Measurements from ENCODE around the gene GDI1. TPM values are rescaled to one million over a fixed set of nuclear protein-coding genes. Genes with fewer than 3 reads are reported as not detected.

GDI1 gene
- total and polyA plus RNA-seq, 2 donors (not counting 1 experiment from before 2014, with no cell fraction given), result 199 to 311 TPM

- Histone ChIP-seq H3K36me3 (replicated peaks in 1 of 2; ENCODE audit: control extremely low read depth in 1 of 2, control insufficient read depth in 1 of 2, extremely low read depth in 1 of 2, insufficient read depth in 2 of 2, low read length in 1 of 2) (peaks cover 0 to 13% of the 10 kb centered on the region in 2 experiments), H2AFZ (ENCODE audit: insufficient read depth, low read depth, low read length, poor library complexity, severe bottlenecking) (no peak overlapping the region), H3K79me2 (ENCODE audit: control insufficient read depth, insufficient read depth, low read length) (peaks cover 27% of the 10 kb centered on the region), H3K4me3 (ENCODE audit: control extremely low read depth in 1 of 5, extremely low read depth in 1 of 5, insufficient read depth in 1 of 5, low read depth in 2 of 5, low read length in 4 of 5) (peak overlapping the region in 4 of 5 experiments; percentile 59 to 65 (median 62)), H3K9me3 (ENCODE audit: control extremely low read depth in 1 of 3, control insufficient read depth in 2 of 3, insufficient read depth in 1 of 3, low read length in 2 of 3) (no peaks in the 10 kb centered on the region), H3K4me2 (replicated peaks; ENCODE audit: low read depth, low read length, poor library complexity, severe bottlenecking) (peak overlapping the region; percentile 73), H3K27me3 (replicated peaks in 1 of 4; ENCODE audit: control extremely low read depth in 1 of 4, control insufficient read depth in 3 of 4, insufficient read depth in 4 of 4, low read length in 3 of 4) (no peaks in the 10 kb centered on the region), H3K4me1 (ENCODE audit: control insufficient read depth in 2 of 2, insufficient read depth in 2 of 2, low read length in 2 of 2) (peaks cover 10 to 19% of the 10 kb centered on the region in 2 donors), H4K20me1 (ENCODE audit: control insufficient read depth, insufficient read depth, low read length, poor library complexity, severe bottlenecking) (peaks cover 6% of the 10 kb centered on the region), H3K27ac (ENCODE audit: low read length in 2 of 2) (no peak overlapping the region), H3K9ac (ENCODE audit: low read length) (peak overlapping the region; percentile 64)
- WGBS (ENCODE audit: insufficient coverage), result 93% methylated on average over 9 of the region's 28 CpGs
- ATAC-seq (ENCODE audit: low read depth) (no peak), DNase-seq (no peak)
- TF ChIP-seq CTCF (IDR thresholded peaks at IDR 0.05), result no peak
- Mint-ChIP-seq H3K4me3 (peak overlapping the region; percentile 84), H3K9me3 (ENCODE audit: insufficient read depth) (no peaks in the 10 kb centered on the region), H3K27ac (peak overlapping the region; percentile 88), H3K27me3 (no peaks in the 10 kb centered on the region), H3K4me1 (peaks cover 13% of the 10 kb centered on the region)
- ChIA-PET POLR2A (interaction anchor here (1.7 kb wide), 1 partner anchor 19 kb away, joined by 5 read pairs; no protein-coding TSS in a partner anchor), CTCF (no interaction called here)
- intact Hi-C loops (cut with micrococcal nuclease), result no loop called here
Observed at GRCh38 chrX:154437971-154438893, 1.3 kb downstream of the GDI1 start.

- Histone ChIP-seq H3K4me2 (replicated peaks; ENCODE audit: low read depth, low read length, poor library complexity, severe bottlenecking) (no peak overlapping the region), H3K79me2 (ENCODE audit: control insufficient read depth, insufficient read depth, low read length) (peaks cover 34% of the 10 kb centered on the region), H3K9me3 (ENCODE audit: control extremely low read depth in 1 of 3, control insufficient read depth in 2 of 3, insufficient read depth in 1 of 3, low read length in 2 of 3) (no peaks in the 10 kb centered on the region), H3K27me3 (replicated peaks in 1 of 4; ENCODE audit: control extremely low read depth in 1 of 4, control insufficient read depth in 3 of 4, insufficient read depth in 4 of 4, low read length in 3 of 4) (no peaks in the 10 kb centered on the region), H4K20me1 (ENCODE audit: control insufficient read depth, insufficient read depth, low read length, poor library complexity, severe bottlenecking) (peaks cover 6% of the 10 kb centered on the region), H3K9ac (ENCODE audit: low read length) (no peak overlapping the region), H3K4me3 (ENCODE audit: control extremely low read depth in 1 of 5, extremely low read depth in 1 of 5, insufficient read depth in 1 of 5, low read depth in 2 of 5, low read length in 4 of 5) (no peak overlapping the region), H3K4me1 (ENCODE audit: control insufficient read depth in 2 of 2, insufficient read depth in 2 of 2, low read length in 2 of 2) (peaks cover 17 to 30% of the 10 kb centered on the region in 2 donors), H3K27ac (ENCODE audit: low read length in 2 of 2) (no peak overlapping the region), H3K36me3 (replicated peaks in 1 of 2; ENCODE audit: control extremely low read depth in 1 of 2, control insufficient read depth in 1 of 2, extremely low read depth in 1 of 2, insufficient read depth in 2 of 2, low read length in 1 of 2) (peaks cover 0 to 11% of the 10 kb centered on the region in 2 experiments), H2AFZ (ENCODE audit: insufficient read depth, low read depth, low read length, poor library complexity, severe bottlenecking) (no peak overlapping the region)
- CTCF ChIA-PET, result no interaction called here
- no peak overlapping the region for H3K27ac Mint-ChIP-seq
- intact Hi-C loops (cut with micrococcal nuclease), result loop anchor here (5.0 kb wide), 1 partner anchor 37 kb away; the partner anchor contains the start of gene LAGE3
- POLR2A ChIA-PET, result interaction anchor here (1.7 kb wide), 1 partner anchor 17 kb away, joined by 5 read pairs; no protein-coding TSS in a partner anchor
- ATAC-seq (ENCODE audit: low read depth), result no peak
- no peak overlapping the region for H3K4me3 Mint-ChIP-seq
- H3K9me3 Mint-ChIP-seq (ENCODE audit: insufficient read depth), result no peaks in the 10 kb centered on the region
- TF ChIP-seq CTCF (IDR thresholded peaks at IDR 0.05) (no peak), EZH2 (IDR thresholded peaks at IDR 0.05; ENCODE audit: borderline replicate concordance, insufficient read depth, low read depth, low read length, poor library complexity, severe bottlenecking) (no peak)
- H3K4me1 Mint-ChIP-seq, result peaks cover 16% of the 10 kb centered on the region
- no peak for DNase-seq
- WGBS (ENCODE audit: insufficient coverage), result 92% methylated on average over 6 of the region's 18 CpGs
- H3K27me3 Mint-ChIP-seq, result no peaks in the 10 kb centered on the region
Observed at GRCh38 chrX:154439841-154440240, 2.9 kb downstream of the GDI1 start.

All from B cell (primary cell).